Transverse colon (tissue), 4 donors: ENCODE results near the gene SIGLEC10. TPM values are rescaled to one million over a fixed set of nuclear protein-coding genes. Genes with fewer than 3 reads are reported as not detected.
A peak's percentile ranks its signal among the peaks of the same experiment; 100 is the strongest.

Experiments used
- DNase-seq: peaks from one replicate; pipeline ENCODE4 v3.0.0-alpha.2; 2019
- H3K27ac ChIP-seq, 4 donors: fragments of 200-600 bp; sonication (generic); 2 replicates each; pipeline ENCODE4 v1.5.1; 2016 to 2018; ENCODE audit warnings: inconsistent platforms in 4 of 4
- H3K27me3 ChIP-seq: fragments of 200-600 bp; sonication (generic); 2 replicates; pipeline ENCODE4 v1.5.1; 2017; ENCODE audit warnings: inconsistent platforms
- H3K36me3 ChIP-seq, 4 donors: fragments of 200-600 bp; sonication (generic); 2 replicates each; pipeline ENCODE4 v1.5.1; 2017 to 2019; ENCODE audit warnings: inconsistent platforms in 4 of 4
- H3K4me1 ChIP-seq, 4 donors: fragments of 200-600 bp; sonication (generic); 2 replicates each; pipeline ENCODE4 v1.5.1; 2017 to 2020; ENCODE audit warnings: inconsistent platforms in 4 of 4
- H3K4me3 ChIP-seq, 4 donors: fragments of 200-600 bp; sonication (generic); 1 replicate in 1 of 4; 2 replicates in 3 of 4; pipeline versions ENCODE4 v1.5.1 to v1.6.1; 2017 to 2019; ENCODE audit warnings: inconsistent platforms in 4 of 4
- H3K9me3 ChIP-seq, 2 donors: fragments of 200-600 bp; sonication (generic); 2 replicates each; pipeline ENCODE4 v1.5.1; 2017 to 2019; ENCODE audit warnings: inconsistent platforms in 2 of 2
- CTCF ChIP-seq, 5 experiments: fragments of 200-600 bp in 3 of 5; fragments of 450-650 bp in 2 of 5; sonication (generic) in 3 of 5; IDR thresholded peaks; 1 replicate in 2 of 5; 2 replicates in 3 of 5; pipeline ENCODE4 v1.5.1; 2016 to 2017; ENCODE audit warnings: antibody characterized with exemption in 5 of 5, inconsistent platforms in 3 of 5, mild to moderate bottlenecking in 2 of 5, moderate library complexity in 1 of 5
- EP300 ChIP-seq: sonication (generic); formaldehyde crosslinking; IDR thresholded peaks from one replicate; pipeline ENCODE4 v1.6.1; 2017; ENCODE audit warnings: antibody characterized with exemption, low read depth
- POLR2A ChIP-seq: fragments of 450-650 bp; IDR thresholded peaks from one replicate; pipeline ENCODE4 v1.6.1; 2016; ENCODE audit warnings: antibody characterized with exemption, mild to moderate bottlenecking, moderate library complexity
- POLR2AphosphoS5 ChIP-seq, 3 donors: sonication (generic); formaldehyde crosslinking; IDR thresholded peaks; one replicate each; pipeline ENCODE4 v1.6.1; 2016; ENCODE audit warnings: antibody characterized with exemption in 3 of 3
- WGBS, 2 donors: methylation state at CpG; one replicate each; pipeline ENCODE4 v1.1.5; 2018; ENCODE audit warnings: low coverage in 1 of 2; 5-methylcytosine and 5-hydroxymethylcytosine counted together
- in situ Hi-C, 4 donors: fragments of 200-750 bp; cut with MboI; loops; one replicate each; pipeline versions ENCODE4 v1.15.0 to v1.15.1; 2017; ENCODE audit warnings: low sequenced_read_pairs in 3 of 4, low pct_ligation_motif_present in 1 of 4, low pct_unique_long_range_greater_than_20kb in 1 of 4
- intact Hi-C: fragments of 100-400 bp; cut with DNase I; formaldehyde crosslinking; loops from one replicate; pipeline ENCODE4 v1.15.1; 2023; ENCODE audit warnings: low total_unique reads
- small RNA-seq, 4 donors: library from RNA; depleted of rRNA; stranded (forward); fragments of <200 nt; gene quantifications; one replicate each; pipeline ENCODE3, GENCODE V24; 2016
- total RNA-seq, 4 donors: library from RNA; depleted of rRNA; stranded (reverse); fragments of >200 nt; gene quantifications; one replicate each; pipeline ENCODE4 v1.1.0, GENCODE V29; 2016

The SIGLEC10 gene
- total RNA-seq, 4 donors from 2014 or later: 3.7 to 15.7 (median 4.9) TPM; not detected in 1

- H3K4me1 ChIP-seq: peaks cover 11 to 36% (median 15%) of the 10 kb centered on the region in 4 donors
- H3K9me3 ChIP-seq: no peaks in the 10 kb centered on the region
- DNase-seq: peak; percentile 45
- H3K27me3 ChIP-seq: no peaks in the 10 kb centered on the region
- intact Hi-C loops (no loop called here), in situ Hi-C loops (no loop called here)
- H3K27ac ChIP-seq: peak overlapping the region; percentile 98 to 100 (median 100)
- no peak for TF ChIP-seq CTCF (IDR thresholded peaks at IDR 0.05)
- no peak for TF ChIP-seq POLR2A
- no peak for TF ChIP-seq POLR2AphosphoS5 (IDR thresholded peaks at IDR 0.05)
- no peak for TF ChIP-seq EP300
- H3K36me3 ChIP-seq: no peaks in the 10 kb centered on the region
- WGBS, 2 donors: 0 to 10% methylated on average over 1 to 10 of the region's 10 CpGs
- H3K4me3 ChIP-seq: peak overlapping the region; percentile 66 to 80 (median 77)
Observed at GRCh38 chr19:51365211-51365964, 52.1 kb downstream of the SIGLEC10 start.

DNA sequence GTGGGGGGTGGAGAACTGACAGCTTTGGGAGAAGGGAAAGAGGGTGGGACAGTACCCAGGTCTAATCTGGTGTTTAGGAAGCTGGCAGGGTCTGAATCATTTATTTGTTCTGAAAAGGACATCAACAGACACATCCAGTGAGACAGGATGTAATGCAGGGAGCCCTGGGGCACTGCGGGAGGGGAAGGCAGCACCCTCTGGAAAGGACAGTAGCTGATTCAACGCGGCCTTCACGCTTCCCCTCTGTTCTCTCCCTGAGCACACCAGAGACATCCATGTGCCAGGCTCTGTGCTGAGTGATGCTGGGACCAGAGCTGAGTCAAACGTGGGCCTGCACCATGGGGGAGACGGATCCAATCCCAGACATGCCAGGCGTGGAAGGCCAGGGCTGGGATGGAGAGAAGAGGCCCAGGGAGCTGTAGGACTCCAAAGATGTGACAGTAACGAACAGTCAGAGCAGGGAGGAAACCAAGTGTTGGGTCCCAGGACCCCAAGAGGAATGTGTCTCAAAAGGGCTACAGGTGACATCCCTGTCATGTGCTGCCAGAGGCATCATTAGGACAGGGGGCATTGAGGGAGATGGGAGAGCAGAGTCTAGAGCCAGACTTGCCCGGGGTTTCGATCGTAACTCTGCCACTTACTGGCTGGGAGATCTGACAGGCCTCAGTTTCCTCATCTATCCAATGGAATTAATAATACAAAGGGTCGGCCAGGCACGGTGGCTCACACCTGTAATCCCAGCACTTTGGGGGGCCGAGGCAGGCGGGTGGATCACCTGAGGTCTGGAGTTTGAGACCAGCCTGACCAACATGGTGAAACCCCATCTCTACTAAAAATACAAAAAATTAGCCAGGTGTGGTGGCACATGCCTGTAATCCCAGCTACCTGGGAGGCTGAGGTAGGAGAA lies 53.0 kb downstream of the SIGLEC10 start:
- intact Hi-C loops: no loop called here
- in situ Hi-C loops: no loop called here
- no peak for DNase-seq
- Histone ChIP-seq H3K9me3 (no peaks in the 10 kb centered on the region), H3K27me3 (no peaks in the 10 kb centered on the region), H3K27ac (peak overlapping the region; percentile 98 to 100 (median 100)), H3K36me3 (no peaks in the 10 kb centered on the region), H3K4me3 (no peak overlapping the region), H3K4me1 (peaks cover 11 to 36% (median 15%) of the 10 kb centered on the region in 4 donors)
- 78 to 82% methylated on average over 7 to 15 of the region's 15 CpGs for WGBS, 2 donors
- TF ChIP-seq POLR2AphosphoS5 (IDR thresholded peaks at IDR 0.05) (no peak), POLR2A (no peak), EP300 (no peak), CTCF (IDR thresholded peaks at IDR 0.05) (no peak)

DNA sequence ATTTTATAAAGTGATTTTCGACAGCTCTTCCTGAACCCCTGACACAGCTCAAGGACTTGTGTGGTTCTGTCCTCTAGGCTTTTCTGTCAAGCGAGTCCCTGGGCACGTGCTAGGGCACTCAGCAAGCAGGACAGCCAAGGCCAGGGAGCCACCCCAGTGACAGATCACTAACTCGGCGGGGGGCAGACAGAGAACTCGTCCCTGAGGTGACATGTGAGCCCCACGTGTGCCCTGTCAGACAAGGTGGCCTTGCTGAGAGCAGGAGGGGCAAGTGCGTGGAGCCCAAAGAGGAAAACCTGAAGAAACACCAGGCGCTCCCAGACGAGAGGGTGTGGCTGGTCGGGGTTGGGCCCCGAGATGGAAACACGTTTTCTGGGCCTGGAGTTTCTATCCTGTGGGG lies 56.2 kb downstream of the SIGLEC10 start:
- H3K4me1 ChIP-seq: peaks cover 7 to 30% (median 11%) of the 10 kb centered on the region in 4 donors
- in situ Hi-C loops (no loop called here), intact Hi-C loops (no loop called here)
- no peak for DNase-seq
- 88 to 91% methylated on average over 5 to 13 of the region's 13 CpGs for WGBS, 2 donors
- no peak for TF ChIP-seq POLR2A
- TF ChIP-seq EP300: no peak
- no peak for TF ChIP-seq POLR2AphosphoS5 (IDR thresholded peaks at IDR 0.05)
- no peak for TF ChIP-seq CTCF (IDR thresholded peaks at IDR 0.05)
- no peaks in the 10 kb centered on the region for H3K36me3 ChIP-seq
- no peak overlapping the region for H3K4me3 ChIP-seq
- no peaks in the 10 kb centered on the region for H3K9me3 ChIP-seq
- H3K27me3 ChIP-seq: no peaks in the 10 kb centered on the region
- no peak overlapping the region for H3K27ac ChIP-seq

Small RNA genes within 50 kb of the gene (small RNA-seq; reads per million reads assigned to genes)
- gene AC020914.5: 0 reads per million in 4 donors

Other genes with a start within 250 kb of the SIGLEC10 start
- 1 to 10 TPM in 2 of 4 donors, not detected in 2; 2.5 to 2.6 TPM for gene CD33, start 192.6 kb downstream of the SIGLEC10 start, total RNA-seq
- gene SIGLECL1, start 166.6 kb downstream of the SIGLEC10 start, total RNA-seq: not detected
- gene IGLON5, start 106.0 kb downstream of the SIGLEC10 start, total RNA-seq: under 1 TPM in 1 of 4 donors, not detected in 3; 0.27 TPM
- 1 to 10 TPM in 3 of 4 donors, under 1 TPM in 1; 0.60 to 2.2 (median 1.8) TPM for gene VSIG10L, start 75.5 kb downstream of the SIGLEC10 start, total RNA-seq
- gene ETFB, start 51.3 kb downstream of the SIGLEC10 start, total RNA-seq: 100 to 1,000 TPM in 2 of 4 donors, 10 to 100 TPM in 2; 56.9 to 147 (median 99.1) TPM
- not detected for gene CLDND2, start 48.6 kb downstream of the SIGLEC10 start, total RNA-seq
- gene NKG7, start 45.0 kb downstream of the SIGLEC10 start, total RNA-seq: 1 to 10 TPM in 2 of 4 donors, not detected in 2; 1.6 to 3.0 TPM
- not detected for gene LIM2, start 29.7 kb downstream of the SIGLEC10 start, total RNA-seq
- not detected for gene C19orf84, start 27.1 kb downstream of the SIGLEC10 start, total RNA-seq
- gene SIGLEC8, start 40.8 kb upstream of the SIGLEC10 start, total RNA-seq: 1 to 10 TPM in 1 of 4 donors, under 1 TPM in 1, not detected in 2; 0.27 to 1.3 TPM
- not detected for gene CEACAM18, start 60.9 kb upstream of the SIGLEC10 start, total RNA-seq
- under 1 TPM in 2 of 4 donors, not detected in 2; 0.41 to 0.48 TPM for gene SIGLEC12, start 84.2 kb upstream of the SIGLEC10 start, total RNA-seq
- 1 to 10 TPM in 2 of 4 donors, under 1 TPM in 1, not detected in 1; 0.55 to 4.4 (median 1.7) TPM for gene SIGLEC6, start 114.0 kb upstream of the SIGLEC10 start, total RNA-seq
- gene ZNF175, start 153.6 kb upstream of the SIGLEC10 start, total RNA-seq: 10 to 100 TPM in 1 of 4 donors, 1 to 10 TPM in 3; 5.6 to 12.7 (median 6.6) TPM
- 1 to 10 TPM in 1 of 4 donors, not detected in 3; 1.1 TPM for gene SIGLEC5, start 212.8 kb upstream of the SIGLEC10 start, total RNA-seq
- 1 to 10 TPM in 2 of 4 donors, not detected in 2; 2.2 to 6.0 TPM for gene SIGLEC14, start 229.2 kb upstream of the SIGLEC10 start, total RNA-seq